ENCODE measurements around the gene CEP55.

GRCh38 chr10:93516006-93516380, 19.6 kb downstream of the CEP55 start:
- no peak for TF ChIP-seq ISL1 (CRISPR knock-in tag; IDR thresholded peaks at IDR 0.05)
- no peak for TF ChIP-seq ZNF565 (CRISPR knock-in tag; conservative IDR thresholded peaks at IDR 0.05; ENCODE audit: low read depth)
- no peak for TF ChIP-seq ZNF70 (CRISPR knock-in tag; IDR thresholded peaks at IDR 0.05)
- TF ChIP-seq, protein P1, sequence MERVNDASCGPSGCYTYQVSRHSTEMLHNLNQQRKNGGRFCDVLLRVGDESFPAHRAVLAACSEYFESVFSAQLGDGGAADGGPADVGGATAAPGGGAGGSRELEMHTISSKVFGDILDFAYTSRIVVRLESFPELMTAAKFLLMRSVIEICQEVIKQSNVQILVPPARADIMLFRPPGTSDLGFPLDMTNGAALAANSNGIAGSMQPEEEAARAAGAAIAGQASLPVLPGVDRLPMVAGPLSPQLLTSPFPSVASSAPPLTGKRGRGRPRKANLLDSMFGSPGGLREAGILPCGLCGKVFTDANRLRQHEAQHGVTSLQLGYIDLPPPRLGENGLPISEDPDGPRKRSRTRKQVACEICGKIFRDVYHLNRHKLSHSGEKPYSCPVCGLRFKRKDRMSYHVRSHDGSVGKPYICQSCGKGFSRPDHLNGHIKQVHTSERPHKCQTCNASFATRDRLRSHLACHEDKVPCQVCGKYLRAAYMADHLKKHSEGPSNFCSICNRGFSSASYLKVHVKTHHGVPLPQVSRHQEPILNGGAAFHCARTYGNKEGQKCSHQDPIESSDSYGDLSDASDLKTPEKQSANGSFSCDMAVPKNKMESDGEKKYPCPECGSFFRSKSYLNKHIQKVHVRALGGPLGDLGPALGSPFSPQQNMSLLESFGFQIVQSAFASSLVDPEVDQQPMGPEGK (CRISPR knock-in tag; IDR thresholded peaks at IDR 0.05; ENCODE audit: borderline replicate concordance): no peak
- TF ChIP-seq ZFP30 (CRISPR knock-in tag; IDR thresholded peaks at IDR 0.05): no peak
- TF ChIP-seq, protein P2, sequence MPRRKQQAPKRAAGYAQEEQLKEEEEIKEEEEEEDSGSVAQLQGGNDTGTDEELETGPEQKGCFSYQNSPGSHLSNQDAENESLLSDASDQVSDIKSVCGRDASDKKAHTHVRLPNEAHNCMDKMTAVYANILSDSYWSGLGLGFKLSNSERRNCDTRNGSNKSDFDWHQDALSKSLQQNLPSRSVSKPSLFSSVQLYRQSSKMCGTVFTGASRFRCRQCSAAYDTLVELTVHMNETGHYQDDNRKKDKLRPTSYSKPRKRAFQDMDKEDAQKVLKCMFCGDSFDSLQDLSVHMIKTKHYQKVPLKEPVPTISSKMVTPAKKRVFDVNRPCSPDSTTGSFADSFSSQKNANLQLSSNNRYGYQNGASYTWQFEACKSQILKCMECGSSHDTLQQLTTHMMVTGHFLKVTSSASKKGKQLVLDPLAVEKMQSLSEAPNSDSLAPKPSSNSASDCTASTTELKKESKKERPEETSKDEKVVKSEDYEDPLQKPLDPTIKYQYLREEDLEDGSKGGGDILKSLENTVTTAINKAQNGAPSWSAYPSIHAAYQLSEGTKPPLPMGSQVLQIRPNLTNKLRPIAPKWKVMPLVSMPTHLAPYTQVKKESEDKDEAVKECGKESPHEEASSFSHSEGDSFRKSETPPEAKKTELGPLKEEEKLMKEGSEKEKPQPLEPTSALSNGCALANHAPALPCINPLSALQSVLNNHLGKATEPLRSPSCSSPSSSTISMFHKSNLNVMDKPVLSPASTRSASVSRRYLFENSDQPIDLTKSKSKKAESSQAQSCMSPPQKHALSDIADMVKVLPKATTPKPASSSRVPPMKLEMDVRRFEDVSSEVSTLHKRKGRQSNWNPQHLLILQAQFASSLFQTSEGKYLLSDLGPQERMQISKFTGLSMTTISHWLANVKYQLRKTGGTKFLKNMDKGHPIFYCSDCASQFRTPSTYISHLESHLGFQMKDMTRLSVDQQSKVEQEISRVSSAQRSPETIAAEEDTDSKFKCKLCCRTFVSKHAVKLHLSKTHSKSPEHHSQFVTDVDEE (CRISPR knock-in tag; IDR thresholded peaks at IDR 0.05): no peak
- TF ChIP-seq PPARA (CRISPR knock-in tag; IDR thresholded peaks at IDR 0.05; ENCODE audit: borderline replicate concordance): no peak
- TF ChIP-seq, protein P3, sequence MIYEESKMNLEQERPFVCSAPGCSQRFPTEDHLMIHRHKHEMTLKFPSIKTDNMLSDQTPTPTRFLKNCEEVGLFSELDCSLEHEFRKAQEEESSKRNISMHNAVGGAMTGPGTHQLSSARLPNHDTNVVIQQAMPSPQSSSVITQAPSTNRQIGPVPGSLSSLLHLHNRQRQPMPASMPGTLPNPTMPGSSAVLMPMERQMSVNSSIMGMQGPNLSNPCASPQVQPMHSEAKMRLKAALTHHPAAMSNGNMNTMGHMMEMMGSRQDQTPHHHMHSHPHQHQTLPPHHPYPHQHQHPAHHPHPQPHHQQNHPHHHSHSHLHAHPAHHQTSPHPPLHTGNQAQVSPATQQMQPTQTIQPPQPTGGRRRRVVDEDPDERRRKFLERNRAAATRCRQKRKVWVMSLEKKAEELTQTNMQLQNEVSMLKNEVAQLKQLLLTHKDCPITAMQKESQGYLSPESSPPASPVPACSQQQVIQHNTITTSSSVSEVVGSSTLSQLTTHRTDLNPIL (CRISPR knock-in tag; IDR thresholded peaks at IDR 0.05; ENCODE audit: low read depth): no peak
- no peak for TF ChIP-seq OSR1 (CRISPR knock-in tag; IDR thresholded peaks at IDR 0.05)
- TF ChIP-seq GLIS3 (CRISPR knock-in tag; IDR thresholded peaks at IDR 0.05): no peak
- TF ChIP-seq RARB (CRISPR knock-in tag; IDR thresholded peaks at IDR 0.05): no peak
- no peak for TF ChIP-seq ZNF8 (CRISPR knock-in tag; IDR thresholded peaks at IDR 0.05)

Measured in SK-N-SH treated with all-trans-retinoic acid at 6 μM for 48 hours (cell line).